ENCODE results near the gene SLC25A30. TPM values are rescaled to one million over a fixed set of nuclear protein-coding genes. Genes with fewer than 3 reads are reported as not detected.

Gene SLC25A30
- total and polyA plus RNA-seq, 9 of the 15 experiments (the other 6 are each of a cell fraction or from before 2014, with no cell fraction given): 1.1 to 11.1 (median 5.6) TPM

GRCh38 chr13:45393941-45394570 lies 24.1 kb downstream of the SLC25A30 start (continued):
- TF ChIP-seq TSC22D4 (tag; IDR thresholded peaks at IDR 0.05) (no peak), TRIM28 (IDR thresholded peaks at IDR 0.05) (no peak), NFIC (IDR thresholded peaks at IDR 0.05) (no peak), GTF2E2 (tag; IDR thresholded peaks at IDR 0.05) (no peak), CTCFL (IDR thresholded peaks at IDR 0.05; ENCODE audit: borderline replicate concordance, insufficient read depth, low read depth, low read length, poor library complexity, severe bottlenecking) (peak; percentile 22), KAT8 (IDR thresholded peaks at IDR 0.05; ENCODE audit: low read depth) (no peak), ZBTB43 (CRISPR knock-in tag; IDR thresholded peaks at IDR 0.05) (no peak), ZNF175 (CRISPR knock-in tag; IDR thresholded peaks at IDR 0.05; ENCODE audit: low read depth) (no peak), JUN (IDR thresholded peaks at IDR 0.05; ENCODE audit: borderline replicate concordance, low read depth, low read length) (no peak), JUN (CRISPR knock-in tag; IDR thresholded peaks at IDR 0.05; ENCODE audit: borderline replicate concordance) (no peak), POU5F1 (IDR thresholded peaks at IDR 0.05; ENCODE audit: borderline replicate concordance, low read depth, low read length, partially characterized antibody) (no peak), SMC3 (conservative IDR thresholded peaks at IDR 0.05; ENCODE audit: insufficient read depth, low read depth, low read length) (peak; percentile 36; the same call in 1 of the 2 replicates), RAD21 (CRISPR knock-in tag; conservative IDR thresholded peaks at IDR 0.05 in 1 of 2, IDR thresholded peaks at IDR 0.05 in 1 of 2) (peak; percentile 8 to 47; a peak in 2 of 4 replicates), ZNF644 (tag; IDR thresholded peaks at IDR 0.05; ENCODE audit: low read depth) (no peak), ZNF274 (IDR thresholded peaks at IDR 0.05; ENCODE audit: borderline replicate concordance, low read depth, low read length) (no peak), MAZ (CRISPR knock-in tag; conservative IDR thresholded peaks at IDR 0.05 in 1 of 2, IDR thresholded peaks at IDR 0.05 in 1 of 2) (no peak), FOS (IDR thresholded peaks at IDR 0.05; ENCODE audit: extremely low read depth, insufficient read length) (no peak), TOE1 (IDR thresholded peaks at IDR 0.05; ENCODE audit: borderline replicate concordance) (no peak), TOE1 (CRISPR knock-in tag; IDR thresholded peaks at IDR 0.05; ENCODE audit: borderline replicate concordance, low read depth) (no peak), THRAP3 (IDR thresholded peaks at IDR 0.05; ENCODE audit: borderline replicate concordance) (no peak), EGR1 (conservative IDR thresholded peaks at IDR 0.05) (peak; percentile 23; the same call in 1 of the 2 replicates), TAF7 (tag; IDR thresholded peaks at IDR 0.05) (no peak)
- TF ChIP-seq, protein P1, sequence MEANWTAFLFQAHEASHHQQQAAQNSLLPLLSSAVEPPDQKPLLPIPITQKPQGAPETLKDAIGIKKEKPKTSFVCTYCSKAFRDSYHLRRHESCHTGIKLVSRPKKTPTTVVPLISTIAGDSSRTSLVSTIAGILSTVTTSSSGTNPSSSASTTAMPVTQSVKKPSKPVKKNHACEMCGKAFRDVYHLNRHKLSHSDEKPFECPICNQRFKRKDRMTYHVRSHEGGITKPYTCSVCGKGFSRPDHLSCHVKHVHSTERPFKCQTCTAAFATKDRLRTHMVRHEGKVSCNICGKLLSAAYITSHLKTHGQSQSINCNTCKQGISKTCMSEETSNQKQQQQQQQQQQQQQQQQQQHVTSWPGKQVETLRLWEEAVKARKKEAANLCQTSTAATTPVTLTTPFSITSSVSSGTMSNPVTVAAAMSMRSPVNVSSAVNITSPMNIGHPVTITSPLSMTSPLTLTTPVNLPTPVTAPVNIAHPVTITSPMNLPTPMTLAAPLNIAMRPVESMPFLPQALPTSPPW (CRISPR knock-in tag; IDR thresholded peaks at IDR 0.05): peak; percentile 20; the same call in 1 of the 2 replicates

All from K562 (cell line).